H9 (cell line): ENCODE data around the gene ZNF546. TPM values are rescaled to one million over a fixed set of nuclear protein-coding genes. Genes with fewer than 3 reads are reported as not detected.

Experiments used
- DNase-seq: peaks from one replicate; pipeline ENCODE4 v3.0.0-alpha.2; 2017
- H2AFZ ChIP-seq: one replicate; pipeline ENCODE4 v1.6.1; 2013; ENCODE audit warnings: mild to moderate bottlenecking, low read length, control low read depth, moderate library complexity
- H2AK5ac ChIP-seq: 2 replicates; pipeline ENCODE4 v1.6.1; 2013; ENCODE audit warnings: low read length, control low read depth, mixed read lengths; ENCODE audit not compliant: insufficient read length
- H2BK120ac ChIP-seq: one replicate; pipeline ENCODE4 v1.6.1; 2013; ENCODE audit warnings: low read depth, mild to moderate bottlenecking, low read length, control low read depth, inconsistent platforms; ENCODE audit not compliant: poor library complexity, severe bottlenecking
- H2BK12ac ChIP-seq: 2 replicates; pipeline ENCODE4 v1.6.1; 2013; ENCODE audit warnings: low read length, control low read depth, mixed read lengths, low read depth; ENCODE audit not compliant: insufficient read length
- H2BK15ac ChIP-seq: 2 replicates; pipeline ENCODE4 v1.6.1; 2013; ENCODE audit warnings: low read depth, low read length, control low read depth
- H2BK20ac ChIP-seq: one replicate; pipeline ENCODE4 v1.6.1; 2013; ENCODE audit warnings: low read depth, mild to moderate bottlenecking, low read length, control low read depth, inconsistent platforms; ENCODE audit not compliant: poor library complexity, severe bottlenecking
- H2BK5ac ChIP-seq: 2 replicates; pipeline ENCODE4 v1.6.1; 2013; ENCODE audit warnings: low read length, control low read depth, mixed read lengths; ENCODE audit not compliant: insufficient read length
- H3K14ac ChIP-seq: 2 replicates; pipeline ENCODE4 v1.6.1; 2013; ENCODE audit warnings: low read length, control low read depth; ENCODE audit not compliant: insufficient read depth
- H3K18ac ChIP-seq: 2 replicates; pipeline ENCODE4 v1.6.1; 2013; ENCODE audit warnings: low read depth, mild to moderate bottlenecking, mixed read lengths, low read length, control low read depth; ENCODE audit not compliant: insufficient read length
- H3K23ac ChIP-seq: 2 replicates; pipeline ENCODE4 v1.6.1; 2013; ENCODE audit warnings: low read length, control low read depth, mixed read lengths, low read depth; ENCODE audit not compliant: insufficient read length
- H3K23me2 ChIP-seq: 2 replicates; pipeline ENCODE4 v1.6.1; 2013; ENCODE audit warnings: low read depth, mild to moderate bottlenecking, mixed read lengths, low read length, control low read depth; ENCODE audit not compliant: insufficient read length, poor library complexity, severe bottlenecking
- H3K27ac ChIP-seq: 2 replicates; pipeline ENCODE4 v1.5.1; 2013; ENCODE audit warnings: low read length, control low read depth, mixed read lengths, low read depth; ENCODE audit not compliant: insufficient read length
- H3K27me3 ChIP-seq: 2 replicates; pipeline ENCODE4 v1.6.1; 2013; ENCODE audit warnings: low read length, control low read depth, inconsistent platforms; ENCODE audit not compliant: insufficient read depth
- H3K4ac ChIP-seq: 2 replicates; pipeline ENCODE4 v1.6.1; 2013; ENCODE audit warnings: low read depth, mild to moderate bottlenecking, control low read depth, inconsistent platforms, low read length, moderate library complexity
- H3K4me1 ChIP-seq: 2 replicates; pipeline ENCODE4 v1.6.1; 2013; ENCODE audit warnings: low read length, control low read depth, inconsistent platforms; ENCODE audit not compliant: insufficient read depth
- H3K4me2 ChIP-seq: 2 replicates; pipeline ENCODE4 v1.6.1; 2013; ENCODE audit warnings: low read length, control low read depth, mixed read lengths; ENCODE audit not compliant: insufficient read length, insufficient read depth
- H3K56ac ChIP-seq: 2 replicates; pipeline ENCODE4 v1.6.1; 2013; ENCODE audit warnings: low read depth, mild to moderate bottlenecking, mixed read lengths, low read length, control low read depth; ENCODE audit not compliant: insufficient read length
- H3K79me1 ChIP-seq: 2 replicates; pipeline ENCODE4 v1.6.1; 2013; ENCODE audit warnings: low read depth, mild to moderate bottlenecking, moderate library complexity, low read length, control low read depth, inconsistent platforms; ENCODE audit not compliant: insufficient read depth, poor library complexity, severe bottlenecking
- H3K79me2 ChIP-seq: 2 replicates; pipeline ENCODE4 v1.6.1; 2013; ENCODE audit warnings: low read length, control low read depth, inconsistent platforms; ENCODE audit not compliant: insufficient read depth
- H3K9ac ChIP-seq: 2 replicates; pipeline ENCODE4 v1.6.1; 2013; ENCODE audit warnings: low read length, control low read depth, mixed read lengths; ENCODE audit not compliant: insufficient read length; ENCODE audit errors: extremely low read depth
- H3K9me3 ChIP-seq: one replicate; pipeline ENCODE4 v1.6.1; 2013; ENCODE audit warnings: low read depth, low read length, inconsistent platforms; ENCODE audit not compliant: control insufficient read depth
- H3T11ph ChIP-seq: one replicate; pipeline ENCODE4 v1.6.1; 2013; ENCODE audit warnings: mild to moderate bottlenecking, low read length, control low read depth, inconsistent platforms
- H4K20me1 ChIP-seq: one replicate; pipeline ENCODE4 v1.6.1; 2013; ENCODE audit not compliant: control insufficient read depth, insufficient read length, insufficient read depth
- H4K5ac ChIP-seq: 2 replicates; pipeline ENCODE4 v1.6.1; 2013; ENCODE audit warnings: low read depth, mild to moderate bottlenecking, mixed read lengths, low read length, control low read depth; ENCODE audit not compliant: insufficient read length
- H4K8ac ChIP-seq: replicated peaks from 2 replicates; pipeline ENCODE4 v1.6.1; 2013; ENCODE audit warnings: low read length, control low read depth, mixed read lengths, low read depth; ENCODE audit not compliant: insufficient read length
- H4K91ac ChIP-seq: 2 replicates; pipeline ENCODE4 v1.6.1; 2013; ENCODE audit warnings: low read depth, mild to moderate bottlenecking, moderate library complexity, mixed read lengths, low read length, control low read depth; ENCODE audit not compliant: insufficient read length
- H3K27ac Mint-ChIP-seq, 3 experiments: 2 replicates in 2 of 3; 3 replicates in 1 of 3; pipeline ENCODE4 v1.8.0; 2020 to 2021; ENCODE audit warnings: mixed read lengths in 3 of 3, mild to moderate bottlenecking in 1 of 3, moderate library complexity in 1 of 3
- H3K27me3 Mint-ChIP-seq: 2 replicates; pipeline ENCODE4 v1.8.0; 2021; ENCODE audit warnings: low read depth, mild to moderate bottlenecking, moderate library complexity, mixed read lengths
- H3K36me3 Mint-ChIP-seq, 3 experiments: 2 replicates in 2 of 3; 3 replicates in 1 of 3; pipeline ENCODE4 v1.8.0; 2020 to 2021; ENCODE audit warnings: low read depth in 3 of 3, mixed read lengths in 3 of 3; ENCODE audit not compliant: insufficient read depth in 1 of 3
- H3K4me1 Mint-ChIP-seq, 2 experiments: 2 replicates each; pipeline ENCODE4 v1.8.0; 2020; ENCODE audit warnings: mixed read lengths in 2 of 2
- H3K4me3 Mint-ChIP-seq, 2 experiments: 2 replicates in 1 of 2; 3 replicates in 1 of 2; pipeline ENCODE4 v1.8.0; 2020 to 2021; ENCODE audit warnings: mild to moderate bottlenecking in 2 of 2, mixed read lengths in 2 of 2, moderate library complexity in 1 of 2
- H3K9me3 Mint-ChIP-seq, 2 experiments: 2 replicates in 1 of 2; 3 replicates in 1 of 2; pipeline ENCODE4 v1.8.0; 2020; ENCODE audit warnings: mild to moderate bottlenecking in 2 of 2, mixed read lengths in 2 of 2, moderate library complexity in 1 of 2
- WGBS: extraction: QIAGEN DNeasy Blood & Tissue Kit; methylation state at CpG from one replicate; pipeline ENCODE4 v1.1.7; 2013; ENCODE audit warnings: missing lambda C conversion rate, low lambda C conversion rate, mixed read lengths; ENCODE audit not compliant: insufficient read length; ENCODE audit errors: extremely low coverage; 5-methylcytosine and 5-hydroxymethylcytosine counted together
- total RNA-seq: library from RNA; stranded (reverse); gene quantifications from 2 replicates; pipeline ENCODE4 v1.2.1, GENCODE V29; 2021
- TF ChIP-seq, protein P1 (sequence below): fragments of 200-600 bp; sonication (generic); conservative IDR thresholded peaks from 3 replicates; pipeline ENCODE4 v1.8.0; 2021; ENCODE audit warnings: antibody characterized with exemption, mild to moderate bottlenecking

ZNF546 gene
- total RNA-seq, 1 experiment from 2014 or later, result 1.7 TPM

DNA sequence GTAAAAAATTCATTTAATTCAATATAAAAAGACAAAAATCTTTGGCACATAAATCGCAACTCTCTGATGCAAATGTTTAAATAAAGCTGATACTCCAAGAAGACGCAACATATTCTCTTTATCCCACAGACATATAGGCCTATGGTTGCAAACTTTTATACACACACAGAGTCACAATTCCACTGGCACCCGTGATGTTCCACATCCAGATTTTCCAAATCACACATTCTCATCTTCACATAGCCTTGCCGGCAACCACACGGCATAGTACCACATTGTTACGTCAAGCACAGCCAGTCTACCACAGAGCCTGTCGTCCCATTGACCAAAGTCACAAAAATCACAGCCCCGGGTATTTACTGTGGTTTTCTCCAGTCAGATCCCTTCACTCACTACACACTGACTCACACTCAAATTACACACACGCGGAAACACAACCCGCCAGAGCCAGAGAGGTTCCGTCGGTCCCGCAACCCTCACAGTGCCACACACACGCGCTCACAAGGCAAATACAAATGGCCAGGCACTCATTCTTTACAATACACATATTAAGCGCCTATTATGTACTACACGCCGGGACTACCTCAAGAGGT lies 546 bp upstream of the ZNF546 start:
- Histone ChIP-seq H3K9me3 (peaks cover 11% of the 10 kb centered on the region), H3K4me1 (no peaks in the 10 kb centered on the region), H2AK5ac (no peak overlapping the region), H4K91ac (no peak overlapping the region), H2AFZ (no peak overlapping the region), H2BK5ac (no peak overlapping the region), H3K27ac (no peak overlapping the region), H4K8ac (no peak overlapping the region), H4K5ac (no peak overlapping the region), H2BK15ac (no peak overlapping the region), H3K56ac (no peak overlapping the region), H3T11ph (no peak overlapping the region), H2BK20ac (no peak overlapping the region), H3K23ac (no peak overlapping the region), H3K23me2 (peaks cover 4% of the 10 kb centered on the region), H3K4me2 (peak overlapping the region; percentile 88), H3K9ac (peak overlapping the region; percentile 48), H3K14ac (0 out of 2 replicates have a peak overlapping the region, but pooled peaks have one; percentile 6), H3K18ac (no peak overlapping the region), H4K20me1 (no peaks in the 10 kb centered on the region), H2BK12ac (no peak overlapping the region), H2BK120ac (no peak overlapping the region), H3K79me1 (no peaks in the 10 kb centered on the region), H3K27me3 (no peaks in the 10 kb centered on the region), H3K4ac (no peak overlapping the region), H3K79me2 (peaks cover 3% of the 10 kb centered on the region; the same call in 1 of the 2 replicates)
- Mint-ChIP-seq H3K27ac (peak overlapping the region in 2 of 3 experiments; percentile 15 to 98; a peak in 6 of 7 replicates), H3K36me3 (peaks cover 15 to 25% (median 21%) of the 10 kb centered on the region in 3 experiments), H3K27me3 (no peaks in the 10 kb centered on the region), H3K4me1 (peaks cover 10 to 18% of the 10 kb centered on the region in 2 experiments), H3K9me3 (peaks cover 18 to 29% of the 10 kb centered on the region in 2 experiments), H3K4me3 (peak overlapping the region; percentile 89 to 100)
- no CpG with 5 or more reads among the region's 19 CpGs for WGBS
- no peak for DNase-seq
- TF ChIP-seq, protein P1, sequence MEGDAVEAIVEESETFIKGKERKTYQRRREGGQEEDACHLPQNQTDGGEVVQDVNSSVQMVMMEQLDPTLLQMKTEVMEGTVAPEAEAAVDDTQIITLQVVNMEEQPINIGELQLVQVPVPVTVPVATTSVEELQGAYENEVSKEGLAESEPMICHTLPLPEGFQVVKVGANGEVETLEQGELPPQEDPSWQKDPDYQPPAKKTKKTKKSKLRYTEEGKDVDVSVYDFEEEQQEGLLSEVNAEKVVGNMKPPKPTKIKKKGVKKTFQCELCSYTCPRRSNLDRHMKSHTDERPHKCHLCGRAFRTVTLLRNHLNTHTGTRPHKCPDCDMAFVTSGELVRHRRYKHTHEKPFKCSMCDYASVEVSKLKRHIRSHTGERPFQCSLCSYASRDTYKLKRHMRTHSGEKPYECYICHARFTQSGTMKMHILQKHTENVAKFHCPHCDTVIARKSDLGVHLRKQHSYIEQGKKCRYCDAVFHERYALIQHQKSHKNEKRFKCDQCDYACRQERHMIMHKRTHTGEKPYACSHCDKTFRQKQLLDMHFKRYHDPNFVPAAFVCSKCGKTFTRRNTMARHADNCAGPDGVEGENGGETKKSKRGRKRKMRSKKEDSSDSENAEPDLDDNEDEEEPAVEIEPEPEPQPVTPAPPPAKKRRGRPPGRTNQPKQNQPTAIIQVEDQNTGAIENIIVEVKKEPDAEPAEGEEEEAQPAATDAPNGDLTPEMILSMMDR, result no peak
